Measurements from ENCODE around the gene PEF1. TPM values are rescaled to one million over a fixed set of nuclear protein-coding genes. Genes with fewer than 3 reads are reported as not detected.

PEF1 gene
- total and polyA plus RNA-seq, 2 experiments from 2014 or later, result 70.7 to 85.5 TPM

DNA sequence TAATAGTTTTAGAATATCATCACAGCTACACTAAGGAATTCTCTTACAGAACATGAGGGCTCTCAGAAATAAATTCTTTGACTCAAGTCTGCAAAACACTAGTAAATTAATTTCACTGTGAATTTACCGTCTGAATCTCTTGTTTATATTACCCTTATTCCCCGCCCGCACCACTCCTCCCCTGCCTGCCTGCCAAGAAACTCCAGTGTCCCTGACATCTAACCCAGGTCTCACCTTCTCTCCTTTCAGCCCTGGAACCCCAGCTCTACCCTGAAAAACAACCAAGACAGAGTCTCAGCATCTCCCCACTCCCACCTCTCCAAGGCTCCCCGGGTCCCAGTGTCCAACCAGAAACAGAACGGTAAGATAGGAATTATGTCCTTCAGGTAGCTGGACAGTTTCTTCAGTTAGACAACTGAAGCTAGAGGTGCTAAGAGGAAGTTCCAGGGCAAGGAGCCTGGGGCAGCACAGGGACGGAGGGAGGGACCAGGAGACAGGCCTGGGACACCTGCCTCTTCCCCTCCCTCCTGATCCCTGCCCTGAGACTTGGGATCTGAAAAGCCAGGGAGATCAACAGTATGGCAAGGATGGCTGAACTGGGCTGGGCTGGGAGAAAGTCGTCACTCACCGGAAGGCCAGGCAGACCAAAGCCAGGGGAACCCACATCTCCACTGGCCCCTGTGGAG is 43.7 kb upstream of the PEF1 start:
- no peaks in the 10 kb centered on the region for H3K79me2 ChIP-seq
- 62% methylated on average over 8 of the region's 8 CpGs for WGBS (ENCODE audit: low lambda C conversion rate, missing lambda C conversion rate)
- no peaks in the 10 kb centered on the region for H3K9me3 ChIP-seq (ENCODE audit: low read depth)
- H3K4me1 ChIP-seq (ENCODE audit: insufficient read depth), result no peaks in the 10 kb centered on the region
- H3K27ac ChIP-seq, result no peak overlapping the region
- no peak overlapping the region for H2AFZ ChIP-seq
- no peak overlapping the region for H3K4me3 ChIP-seq
- no peaks in the 10 kb centered on the region for H3K27me3 ChIP-seq
- no peak for DNase-seq (ENCODE audit: low spot score)
- H3K9me2 ChIP-seq (replicated peaks; ENCODE audit: insufficient read depth), result no peaks in the 10 kb centered on the region
- no peak for TF ChIP-seq EZH2phosphoT487 (IDR thresholded peaks at IDR 0.05; ENCODE audit: low read depth, severe bottlenecking, unreplicated experiment)
- TF ChIP-seq EZH2 (IDR thresholded peaks at IDR 0.05; ENCODE audit: borderline replicate concordance), result no peak
- H3K36me3 ChIP-seq (replicated peaks; ENCODE audit: insufficient read depth, low read depth), result no peaks in the 10 kb centered on the region
- H4K20me1 ChIP-seq (ENCODE audit: insufficient read depth, poor library complexity, severe bottlenecking), result no peaks in the 10 kb centered on the region
- no peak overlapping the region for H3K4me2 ChIP-seq

DNA sequence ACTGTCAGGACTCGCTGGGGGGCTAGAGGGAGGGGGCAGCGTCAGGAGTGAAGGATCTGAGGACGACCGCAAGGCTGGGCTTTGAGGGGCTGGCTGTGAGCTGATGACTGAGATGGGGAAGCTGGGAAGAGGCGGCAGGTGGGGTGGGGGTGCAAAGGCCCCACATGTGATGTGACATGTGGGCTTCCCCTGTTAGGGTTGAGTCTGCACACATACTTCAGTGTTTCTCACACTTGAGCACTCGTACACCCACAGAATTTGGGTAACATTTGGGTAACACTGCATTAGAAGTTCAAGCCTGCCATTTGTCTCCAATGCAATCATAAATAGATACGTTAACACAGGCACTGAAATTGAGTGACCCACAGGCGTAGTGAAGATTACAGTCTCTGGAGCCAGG is 42.9 kb upstream of the PEF1 start:
- Histone ChIP-seq H3K9me2 (replicated peaks; ENCODE audit: insufficient read depth) (no peaks in the 10 kb centered on the region), H3K4me3 (no peak overlapping the region), H3K79me2 (no peaks in the 10 kb centered on the region), H3K27ac (no peak overlapping the region), H3K36me3 (replicated peaks; ENCODE audit: insufficient read depth, low read depth) (no peaks in the 10 kb centered on the region), H2AFZ (no peak overlapping the region), H3K4me1 (ENCODE audit: insufficient read depth) (no peaks in the 10 kb centered on the region), H3K4me2 (no peak overlapping the region), H3K9me3 (ENCODE audit: low read depth) (no peaks in the 10 kb centered on the region), H4K20me1 (ENCODE audit: insufficient read depth, poor library complexity, severe bottlenecking) (no peaks in the 10 kb centered on the region), H3K27me3 (no peaks in the 10 kb centered on the region)
- no peak for DNase-seq (ENCODE audit: low spot score)
- WGBS (ENCODE audit: low lambda C conversion rate, missing lambda C conversion rate), result 94% methylated on average over 8 of the region's 8 CpGs
- TF ChIP-seq EZH2phosphoT487 (IDR thresholded peaks at IDR 0.05; ENCODE audit: low read depth, severe bottlenecking, unreplicated experiment), result no peak
- TF ChIP-seq, protein P1, sequence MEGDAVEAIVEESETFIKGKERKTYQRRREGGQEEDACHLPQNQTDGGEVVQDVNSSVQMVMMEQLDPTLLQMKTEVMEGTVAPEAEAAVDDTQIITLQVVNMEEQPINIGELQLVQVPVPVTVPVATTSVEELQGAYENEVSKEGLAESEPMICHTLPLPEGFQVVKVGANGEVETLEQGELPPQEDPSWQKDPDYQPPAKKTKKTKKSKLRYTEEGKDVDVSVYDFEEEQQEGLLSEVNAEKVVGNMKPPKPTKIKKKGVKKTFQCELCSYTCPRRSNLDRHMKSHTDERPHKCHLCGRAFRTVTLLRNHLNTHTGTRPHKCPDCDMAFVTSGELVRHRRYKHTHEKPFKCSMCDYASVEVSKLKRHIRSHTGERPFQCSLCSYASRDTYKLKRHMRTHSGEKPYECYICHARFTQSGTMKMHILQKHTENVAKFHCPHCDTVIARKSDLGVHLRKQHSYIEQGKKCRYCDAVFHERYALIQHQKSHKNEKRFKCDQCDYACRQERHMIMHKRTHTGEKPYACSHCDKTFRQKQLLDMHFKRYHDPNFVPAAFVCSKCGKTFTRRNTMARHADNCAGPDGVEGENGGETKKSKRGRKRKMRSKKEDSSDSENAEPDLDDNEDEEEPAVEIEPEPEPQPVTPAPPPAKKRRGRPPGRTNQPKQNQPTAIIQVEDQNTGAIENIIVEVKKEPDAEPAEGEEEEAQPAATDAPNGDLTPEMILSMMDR (IDR thresholded peaks at IDR 0.05; ENCODE audit: poor library complexity), result no peak
- TF ChIP-seq EZH2 (IDR thresholded peaks at IDR 0.05; ENCODE audit: borderline replicate concordance), result no peak

DNA sequence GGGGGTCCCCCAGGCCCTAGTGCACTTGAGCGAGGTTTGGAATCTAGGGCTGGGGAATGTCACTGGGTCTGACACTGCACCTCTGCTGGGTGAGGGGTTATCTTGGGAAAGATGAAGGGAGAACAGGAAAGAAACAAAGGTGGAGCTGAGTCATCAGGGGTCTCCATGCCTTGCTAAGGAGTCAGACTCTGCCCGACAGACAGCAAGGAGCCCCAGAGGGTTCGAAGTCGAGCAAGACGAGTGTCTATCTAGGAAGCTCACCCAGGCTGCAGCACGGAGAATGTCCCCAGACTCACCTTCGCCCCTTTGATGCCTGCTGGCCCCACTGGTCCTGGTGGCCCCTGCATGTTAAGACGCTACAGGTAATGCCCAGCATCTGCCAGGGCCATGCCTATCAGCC is 41.1 kb upstream of the PEF1 start:
- no peaks in the 10 kb centered on the region for H3K36me3 ChIP-seq (replicated peaks; ENCODE audit: insufficient read depth, low read depth)
- H3K27ac ChIP-seq, result no peak overlapping the region
- no peak overlapping the region for H3K4me3 ChIP-seq

DNA sequence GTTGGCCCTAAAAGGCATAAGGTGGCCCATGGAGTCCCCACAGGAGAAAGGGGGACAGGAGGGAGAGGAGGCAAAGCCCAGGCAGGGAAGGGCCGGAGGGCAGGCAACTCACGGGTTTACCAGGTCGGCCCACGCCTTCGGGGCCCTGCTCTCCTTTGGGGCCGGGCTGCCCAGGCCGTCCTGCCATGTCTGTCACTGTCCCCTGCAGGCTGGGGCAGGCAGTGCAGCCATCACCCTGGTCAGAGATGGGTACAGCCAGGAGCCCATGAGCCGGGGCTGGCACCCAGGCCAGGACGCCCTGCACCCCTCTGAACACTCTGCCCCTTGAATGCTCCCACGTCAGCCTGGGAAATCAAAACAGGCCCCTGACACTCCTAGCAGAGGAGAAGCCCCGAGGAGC is 39.3 kb upstream of the PEF1 start:
- no peak for DNase-seq (ENCODE audit: low spot score)
- no peak overlapping the region for H2AFZ ChIP-seq
- H3K36me3 ChIP-seq (replicated peaks; ENCODE audit: insufficient read depth, low read depth), result no peaks in the 10 kb centered on the region

More for the DNA sequence above, 41.1 kb upstream of the PEF1 start:
- H3K9me3 ChIP-seq (ENCODE audit: low read depth), result no peaks in the 10 kb centered on the region
- H3K9me2 ChIP-seq (replicated peaks; ENCODE audit: insufficient read depth), result no peaks in the 10 kb centered on the region
- no peak for TF ChIP-seq EZH2 (IDR thresholded peaks at IDR 0.05; ENCODE audit: borderline replicate concordance)
- TF ChIP-seq EZH2phosphoT487 (IDR thresholded peaks at IDR 0.05; ENCODE audit: low read depth, severe bottlenecking, unreplicated experiment), result no peak
- TF ChIP-seq, protein P1 (IDR thresholded peaks at IDR 0.05; ENCODE audit: poor library complexity), result no peak
- no peaks in the 10 kb centered on the region for H3K27me3 ChIP-seq
- H4K20me1 ChIP-seq (ENCODE audit: insufficient read depth, poor library complexity, severe bottlenecking), result no peaks in the 10 kb centered on the region
- no peaks in the 10 kb centered on the region for H3K4me1 ChIP-seq (ENCODE audit: insufficient read depth)
- DNase-seq (ENCODE audit: low spot score), result no peak
- no peak overlapping the region for H2AFZ ChIP-seq
- 76% methylated on average over 8 of the region's 8 CpGs for WGBS (ENCODE audit: low lambda C conversion rate, missing lambda C conversion rate)
- H3K79me2 ChIP-seq, result no peaks in the 10 kb centered on the region
- H3K4me2 ChIP-seq, result no peak overlapping the region

More for the DNA sequence above, 39.3 kb upstream of the PEF1 start:
- Histone ChIP-seq H3K4me1 (ENCODE audit: insufficient read depth) (no peaks in the 10 kb centered on the region), H3K4me3 (no peak overlapping the region), H3K27me3 (no peaks in the 10 kb centered on the region), H3K9me2 (replicated peaks; ENCODE audit: insufficient read depth) (no peaks in the 10 kb centered on the region), H3K79me2 (no peaks in the 10 kb centered on the region), H3K4me2 (no peak overlapping the region), H3K27ac (no peak overlapping the region), H4K20me1 (ENCODE audit: insufficient read depth, poor library complexity, severe bottlenecking) (no peaks in the 10 kb centered on the region), H3K9me3 (ENCODE audit: low read depth) (no peaks in the 10 kb centered on the region)
- WGBS (ENCODE audit: low lambda C conversion rate, missing lambda C conversion rate), result 85% methylated on average over 11 of the region's 11 CpGs
- no peak for TF ChIP-seq EZH2phosphoT487 (IDR thresholded peaks at IDR 0.05; ENCODE audit: low read depth, severe bottlenecking, unreplicated experiment)
- TF ChIP-seq, protein P1 (IDR thresholded peaks at IDR 0.05; ENCODE audit: poor library complexity), result no peak
- no peak for TF ChIP-seq EZH2 (IDR thresholded peaks at IDR 0.05; ENCODE audit: borderline replicate concordance)
